ENCODE data around the gene DOCK8.

DNA sequence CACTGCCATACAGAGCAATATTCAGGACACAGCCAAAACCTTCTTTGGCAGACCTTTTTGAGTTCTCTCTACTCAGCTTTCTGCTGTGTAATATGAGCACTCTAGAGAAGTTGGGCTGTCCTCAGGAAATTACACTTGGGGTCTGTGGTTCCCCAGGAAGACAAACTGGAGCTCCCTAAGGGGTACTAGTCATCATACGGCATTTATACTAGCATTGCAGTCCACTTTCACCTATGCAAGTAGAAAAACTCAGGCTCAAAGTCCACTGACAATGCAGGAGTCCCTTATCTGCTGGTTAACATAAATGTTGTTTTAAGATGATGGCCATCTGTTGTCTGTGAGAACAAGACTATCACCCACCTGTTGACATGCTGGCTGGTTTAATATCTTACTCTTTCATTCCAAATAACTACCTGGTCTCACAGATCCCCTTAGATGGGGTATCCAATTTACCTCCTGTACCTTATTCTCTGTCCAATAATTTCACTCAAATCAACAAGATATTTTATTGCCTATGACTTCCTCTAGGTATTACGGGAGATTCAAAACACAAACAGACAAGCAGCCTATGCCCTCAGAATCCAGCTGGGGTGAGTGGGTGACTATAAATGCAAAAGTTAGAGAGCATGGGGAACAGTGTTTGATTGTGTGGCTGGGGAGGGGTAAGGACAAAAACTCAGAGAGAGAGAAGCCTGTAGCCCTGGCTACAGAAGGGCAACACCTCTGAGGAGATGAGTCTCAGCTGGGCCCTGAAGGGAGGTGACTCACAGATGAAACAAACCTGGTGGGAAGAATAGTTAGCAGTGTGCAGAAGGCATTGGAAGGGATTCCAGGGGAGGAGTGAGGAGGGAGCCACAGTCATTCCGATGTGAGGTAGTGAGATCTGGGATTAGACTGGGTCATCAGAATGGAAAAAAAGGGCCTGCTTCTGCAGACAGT lies 10.2 kb downstream of the DOCK8 start:
- TF ChIP-seq ESRRG (CRISPR knock-in tag; IDR thresholded peaks at IDR 0.05) (no peak), ZNF8 (CRISPR knock-in tag; IDR thresholded peaks at IDR 0.05) (no peak), ZFP30 (CRISPR knock-in tag; IDR thresholded peaks at IDR 0.05) (no peak), ARNTL (CRISPR knock-in tag; IDR thresholded peaks at IDR 0.05; ENCODE audit: borderline replicate concordance, low read depth) (no peak), ZC3H10 (CRISPR knock-in tag; IDR thresholded peaks at IDR 0.05) (no peak), OSR1 (CRISPR knock-in tag; IDR thresholded peaks at IDR 0.05) (no peak), BACH2 (CRISPR knock-in tag; IDR thresholded peaks at IDR 0.05; ENCODE audit: borderline replicate concordance) (no peak), TCF4 (CRISPR knock-in tag; IDR thresholded peaks at IDR 0.05; ENCODE audit: borderline replicate concordance) (no peak)
- TF ChIP-seq, protein P1, sequence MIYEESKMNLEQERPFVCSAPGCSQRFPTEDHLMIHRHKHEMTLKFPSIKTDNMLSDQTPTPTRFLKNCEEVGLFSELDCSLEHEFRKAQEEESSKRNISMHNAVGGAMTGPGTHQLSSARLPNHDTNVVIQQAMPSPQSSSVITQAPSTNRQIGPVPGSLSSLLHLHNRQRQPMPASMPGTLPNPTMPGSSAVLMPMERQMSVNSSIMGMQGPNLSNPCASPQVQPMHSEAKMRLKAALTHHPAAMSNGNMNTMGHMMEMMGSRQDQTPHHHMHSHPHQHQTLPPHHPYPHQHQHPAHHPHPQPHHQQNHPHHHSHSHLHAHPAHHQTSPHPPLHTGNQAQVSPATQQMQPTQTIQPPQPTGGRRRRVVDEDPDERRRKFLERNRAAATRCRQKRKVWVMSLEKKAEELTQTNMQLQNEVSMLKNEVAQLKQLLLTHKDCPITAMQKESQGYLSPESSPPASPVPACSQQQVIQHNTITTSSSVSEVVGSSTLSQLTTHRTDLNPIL (CRISPR knock-in tag; IDR thresholded peaks at IDR 0.05; ENCODE audit: low read depth): no peak
- TF ChIP-seq, protein P2, sequence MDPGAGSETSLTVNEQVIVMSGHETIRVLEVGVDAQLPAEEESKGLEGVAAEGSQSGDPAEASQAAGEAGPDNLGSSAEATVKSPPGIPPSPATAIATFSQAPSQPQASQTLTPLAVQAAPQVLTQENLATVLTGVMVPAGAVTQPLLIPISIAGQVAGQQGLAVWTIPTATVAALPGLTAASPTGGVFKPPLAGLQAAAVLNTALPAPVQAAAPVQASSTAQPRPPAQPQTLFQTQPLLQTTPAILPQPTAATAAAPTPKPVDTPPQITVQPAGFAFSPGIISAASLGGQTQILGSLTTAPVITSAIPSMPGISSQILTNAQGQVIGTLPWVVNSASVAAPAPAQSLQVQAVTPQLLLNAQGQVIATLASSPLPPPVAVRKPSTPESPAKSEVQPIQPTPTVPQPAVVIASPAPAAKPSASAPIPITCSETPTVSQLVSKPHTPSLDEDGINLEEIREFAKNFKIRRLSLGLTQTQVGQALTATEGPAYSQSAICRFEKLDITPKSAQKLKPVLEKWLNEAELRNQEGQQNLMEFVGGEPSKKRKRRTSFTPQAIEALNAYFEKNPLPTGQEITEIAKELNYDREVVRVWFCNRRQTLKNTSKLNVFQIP (CRISPR knock-in tag; IDR thresholded peaks at IDR 0.05; ENCODE audit: borderline replicate concordance, low read depth): no peak

All from SK-N-SH treated with all-trans-retinoic acid at 6 μM for 48 hours (cell line).